GM23338 (cell line): ENCODE measurements around the gene F8. TPM values are rescaled to one million over a fixed set of nuclear protein-coding genes. Genes with fewer than 3 reads are reported as not detected.

Experiments used
- ATAC-seq: fragments of 200-7000 bp; cut with Tn5 transposase; 3 replicates; pipeline ENCODE4 v1.9.1; 2020
- DNase-seq: peaks from one replicate; pipeline ENCODE4 v3.0.0-alpha.2; 2015; ENCODE audit warnings: low spot score
- H2AFZ ChIP-seq: fragments of 200-600 bp; sonication (generic); 2 replicates; pipeline ENCODE4 v1.8.0; 2016; ENCODE audit warnings: antibody characterized with exemption, mild to moderate bottlenecking, moderate library complexity
- H3F3A ChIP-seq: fragments of 200-600 bp; sonication (generic); replicated peaks from 2 replicates; pipeline ENCODE4 v1.8.0; 2017; ENCODE audit warnings: antibody characterized with exemption, mixed run types, low read depth
- H3K27ac ChIP-seq: fragments of 200-600 bp; sonication (generic); 2 replicates; pipeline ENCODE4 v1.6.1; 2016; ENCODE audit warnings: low read depth
- H3K27me3 ChIP-seq: fragments of 200-600 bp; sonication (generic); 2 replicates; pipeline ENCODE4 v1.8.0; 2016; ENCODE audit warnings: mild to moderate bottlenecking, mixed run types, moderate library complexity; ENCODE audit not compliant: insufficient read depth
- H3K36me3 ChIP-seq: fragments of 200-600 bp; sonication (generic); 2 replicates; pipeline ENCODE4 v1.8.0; 2016; ENCODE audit warnings: mild to moderate bottlenecking; ENCODE audit not compliant: insufficient read depth
- H3K4me1 ChIP-seq: fragments of 200-600 bp; sonication (generic); 2 replicates; pipeline ENCODE4 v1.8.0; 2016; ENCODE audit warnings: mild to moderate bottlenecking, moderate library complexity; ENCODE audit not compliant: insufficient read depth
- H3K4me2 ChIP-seq: fragments of 200-600 bp; sonication (generic); 2 replicates; pipeline ENCODE4 v1.7.1; 2017; ENCODE audit warnings: mixed run types
- H3K4me3 ChIP-seq: fragments of 200-600 bp; sonication (generic); 2 replicates; pipeline ENCODE4 v1.6.1; 2016; ENCODE audit warnings: mixed run types
- H3K79me2 ChIP-seq: fragments of 200-600 bp; sonication (generic); replicated peaks from 2 replicates; pipeline ENCODE4 v1.8.0; 2017; ENCODE audit warnings: mild to moderate bottlenecking; ENCODE audit not compliant: insufficient read depth
- H3K9me2 ChIP-seq: fragments of 200-600 bp; sonication (generic); 2 replicates; pipeline ENCODE4 v1.8.0; 2017; ENCODE audit not compliant: insufficient read depth
- H4K20me1 ChIP-seq: fragments of 200-600 bp; sonication (generic); replicated peaks from 2 replicates; pipeline ENCODE4 v1.8.0; 2017; ENCODE audit warnings: mild to moderate bottlenecking; ENCODE audit not compliant: insufficient read depth
- H3K27ac Mint-ChIP-seq: 2 replicates; pipeline ENCODE4 v1.8.0; 2020; ENCODE audit warnings: inconsistent platforms, mild to moderate bottlenecking, moderate library complexity, mixed read lengths
- H3K27me3 Mint-ChIP-seq: 3 replicates; pipeline ENCODE4 v1.8.0; 2022; ENCODE audit warnings: low read depth, mild to moderate bottlenecking, moderate library complexity, mixed read lengths, inconsistent platforms; ENCODE audit not compliant: insufficient read depth, poor library complexity
- H3K36me3 Mint-ChIP-seq: 3 replicates; pipeline ENCODE4 v1.8.0; 2021; ENCODE audit warnings: low read depth, mild to moderate bottlenecking, inconsistent platforms, moderate library complexity, mixed read lengths
- H3K4me1 Mint-ChIP-seq: 3 replicates; pipeline ENCODE4 v1.8.0; 2020; ENCODE audit warnings: mild to moderate bottlenecking, inconsistent platforms, mixed read lengths
- H3K4me3 Mint-ChIP-seq: 3 replicates; pipeline ENCODE4 v1.8.0; 2021; ENCODE audit warnings: moderate library complexity, mild to moderate bottlenecking, inconsistent platforms, mixed read lengths
- H3K9me3 Mint-ChIP-seq: 3 replicates; pipeline ENCODE4 v1.8.0; 2020; ENCODE audit warnings: moderate library complexity, mild to moderate bottlenecking, inconsistent platforms, mixed read lengths
- CTCF ChIP-seq, 2 experiments: fragments of 200-600 bp in 1 of 2; sonication (generic) in 1 of 2; conservative IDR thresholded peaks; 2 replicates each; pipeline versions ENCODE4 v1.5.1 to v1.6.1; 2016 to 2017; ENCODE audit warnings: antibody characterized with exemption in 2 of 2, low read depth in 2 of 2, mild to moderate bottlenecking in 2 of 2, moderate library complexity in 1 of 2
- JUNB ChIP-seq: IDR thresholded peaks from one replicate; pipeline ENCODE4 v1.6.1; 2016; ENCODE audit warnings: antibody characterized with exemption; ENCODE audit not compliant: unreplicated experiment
- STAT1 ChIP-seq: IDR thresholded peaks from one replicate; pipeline ENCODE4 v1.6.1; 2016; ENCODE audit warnings: antibody characterized with exemption; ENCODE audit not compliant: unreplicated experiment
- ZNF114 ChIP-seq: fragments of 250-450 bp; sonication (Bioruptor Pico); IDR thresholded peaks from 2 replicates; pipeline ENCODE4 v1.5.0; 2020; ENCODE audit warnings: mild to moderate bottlenecking, moderate library complexity
- ZNF331 ChIP-seq: fragments of 250-450 bp; sonication (Bioruptor Pico); IDR thresholded peaks from 2 replicates; pipeline ENCODE4 v1.5.0; 2020; ENCODE audit warnings: low read depth, mild to moderate bottlenecking, moderate library complexity
- ZNF462 ChIP-seq: fragments of 250-450 bp; sonication (Bioruptor Pico); IDR thresholded peaks from 2 replicates; pipeline ENCODE4 v1.5.0; 2020; ENCODE audit warnings: mild to moderate bottlenecking, moderate library complexity
- polyA plus RNA-seq: library from polyadenylated mRNA; unstranded; fragments of >200 nt; fragmentation: Nextera tagmentation; extraction: Ambion mirVana; gene quantifications from 2 replicates; pipeline ENCODE4 v1.2.1, GENCODE V29; 2016
- total RNA-seq: library from RNA; depleted of rRNA; stranded (reverse); fragments of >200 nt; shearing (Covaris generic); gene quantifications from 2 replicates; pipeline ENCODE4 v1.2.3, GENCODE V29; 2014

The F8 gene
- total and polyA plus RNA-seq, 2 experiments from 2014 or later, result 0.70 to 1.8 TPM

GRCh38 chrX:154840856-154841255 lies 181.7 kb downstream of the F8 start:
- Histone ChIP-seq H3K36me3 (no peaks in the 10 kb centered on the region), H3K4me2 (no peak overlapping the region), H4K20me1 (no peaks in the 10 kb centered on the region), H3K27ac (no peak overlapping the region), H3F3A (no peaks in the 10 kb centered on the region), H3K79me2 (no peaks in the 10 kb centered on the region), H3K4me1 (no peaks in the 10 kb centered on the region), H3K27me3 (no peaks in the 10 kb centered on the region), H3K9me2 (no peaks in the 10 kb centered on the region), H3K4me3 (no peak overlapping the region), H2AFZ (no peak overlapping the region)
- H3K27ac Mint-ChIP-seq, result no peak overlapping the region
- ATAC-seq (no peak), DNase-seq (peak; percentile 40)
- H3K4me3 Mint-ChIP-seq, result no peak overlapping the region
- peaks cover 2% of the 10 kb centered on the region for H3K27me3 Mint-ChIP-seq
- H3K36me3 Mint-ChIP-seq, result peaks cover 2% of the 10 kb centered on the region; the same call in 1 of the 3 replicates
- H3K4me1 Mint-ChIP-seq, result no peaks in the 10 kb centered on the region
- TF ChIP-seq ZNF462 (no peak), ZNF114 (CRISPR knock-in tag) (no peak), CTCF (conservative IDR thresholded peaks at IDR 0.05; ENCODE audit: low read depth in 2 of 2) (peak; percentile 62), JUNB (no peak), ZNF331 (CRISPR knock-in tag) (no peak), STAT1 (no peak)
- H3K9me3 Mint-ChIP-seq, result peaks cover 6% of the 10 kb centered on the region
